AG04450 (cell line): ENCODE results near the gene EVI5L. TPM values are rescaled to one million over a fixed set of nuclear protein-coding genes. Genes with fewer than 3 reads are reported as not detected.
"Not testable (repeated sequence)": the region's sequence is repeated elsewhere in the genome, so short reads cannot be mapped to it uniquely, and the experiment has no call there.

Experiments used
- CTCF ChIA-PET: fragments of 300-600, 350-600 bp; formaldehyde crosslinking; extraction: SDS; loops from one replicate; lab custom pipeline; 2022; ENCODE audit warnings: antibody characterized with exemption, inconsistent platforms; lab: Charles Lee
- POLR2A ChIA-PET: fragments of 350-600 bp; formaldehyde crosslinking; extraction: SDS; loops from one replicate; lab custom pipeline; 2021; ENCODE audit warnings: antibody characterized with exemption, inconsistent platforms; lab: Yijun Ruan, JAX
- DNase-seq: peaks from one replicate; pipeline ENCODE4 v3.0.0-alpha.2; 2011; ENCODE audit warnings: low read depth, low spot score
- H3K27ac ChIP-seq: one replicate; pipeline ENCODE4 v1.5.1; 2012; ENCODE audit warnings: low read depth, low read length, control low read depth
- H3K27me3 ChIP-seq: one replicate; pipeline ENCODE4 v1.6.0; 2012; ENCODE audit warnings: low read length; ENCODE audit not compliant: control insufficient read depth, insufficient read depth
- H3K4me3 ChIP-seq: 2 replicates; pipeline ENCODE4 v1.5.1; 2011; ENCODE audit warnings: mild to moderate bottlenecking, low read depth, low read length, control low read depth
- H3K9me3 ChIP-seq: 2 replicates; pipeline ENCODE4 v1.5.1; 2012; ENCODE audit warnings: low read length; ENCODE audit not compliant: control insufficient read depth, insufficient read depth
- CTCF ChIP-seq: IDR thresholded peaks from 2 replicates; pipeline ENCODE4 v1.5.1; 2011; ENCODE audit warnings: low read depth, low read length, control low read depth, inconsistent platforms
- polyA plus RNA-seq: library from polyadenylated mRNA; depleted of rRNA; stranded (reverse); fragments of >200 nt; gene quantifications from 2 replicates; pipeline ENCODE4 v1.2.3, GENCODE V29; 2011

Gene EVI5L
- polyA plus RNA-seq, 1 experiment, result 6.7 TPM

- CTCF ChIA-PET, result no interaction called here
- Histone ChIP-seq H3K9me3 (peaks cover 3% of the 10 kb centered on the region; the same call in 1 of the 2 replicates), H3K27ac (no peak overlapping the region), H3K27me3 (no peaks in the 10 kb centered on the region), H3K4me3 (no peak overlapping the region)
- no peak for DNase-seq
- no peak for TF ChIP-seq CTCF
- POLR2A ChIA-PET, result no interaction called here
These were observed 14.7 kb upstream of the EVI5L start for GRCh38 chr19:7815325-7815724.

GRCh38 chr19:7816040-7816439 is 14.0 kb upstream of the EVI5L start:
- CTCF ChIA-PET, H3K4me3 ChIP-seq, DNase-seq, H3K9me3 ChIP-seq, H3K27me3 ChIP-seq, POLR2A ChIA-PET, H3K27ac ChIP-seq: not testable (repeated sequence)

GRCh38 chr19:7817801-7818200 is 12.2 kb upstream of the EVI5L start:
- Histone ChIP-seq H3K27me3 (peaks cover 6% of the 10 kb centered on the region), H3K9me3 (peaks cover 3% of the 10 kb centered on the region; the same call in 1 of the 2 replicates), H3K27ac (no peak overlapping the region), H3K4me3 (no peak overlapping the region)
- no peak for TF ChIP-seq CTCF
- DNase-seq, result no peak
- CTCF ChIA-PET, result interaction anchor here (1.0 to 1.5 kb wide), 3 partner anchors 16 to 250 kb away, joined by 3 read pairs; no protein-coding TSS in a partner anchor
- POLR2A ChIA-PET, result no interaction called here

GRCh38 chr19:7818806-7819205 is 11.2 kb upstream of the EVI5L start:
- CTCF ChIA-PET, result interaction anchor here (0.6 to 1.0 kb wide), 2 partner anchors 17 to 19 kb away, joined by 3 read pairs; no protein-coding TSS in a partner anchor
- POLR2A ChIA-PET, result no interaction called here

GRCh38 chr19:7819337-7819736 is 10.7 kb upstream of the EVI5L start:
- H3K4me3 ChIP-seq, result no peak overlapping the region
- DNase-seq, result no peak
- CTCF ChIA-PET, result interaction anchor here (0.6 to 1.0 kb wide), 2 partner anchors 18 to 19 kb away, joined by 3 read pairs; no protein-coding TSS in a partner anchor
- peaks cover 6% of the 10 kb centered on the region for H3K27me3 ChIP-seq
- POLR2A ChIA-PET, result no interaction called here
- no peak for TF ChIP-seq CTCF
- peaks cover 3% of the 10 kb centered on the region; the same call in 1 of the 2 replicates for H3K9me3 ChIP-seq
- no peak overlapping the region for H3K27ac ChIP-seq

More at GRCh38 chr19:7818806-7819205, 11.2 kb upstream of the EVI5L start:
- H3K27ac ChIP-seq, result no peak overlapping the region
- H3K9me3 ChIP-seq, result peaks cover 3% of the 10 kb centered on the region; the same call in 1 of the 2 replicates
- DNase-seq, result no peak
- H3K4me3 ChIP-seq, result no peak overlapping the region
- H3K27me3 ChIP-seq, result peaks cover 6% of the 10 kb centered on the region
- no peak for TF ChIP-seq CTCF
